ENCODE data around the gene SMIM41. TPM values are rescaled to one million over a fixed set of nuclear protein-coding genes. Genes with fewer than 3 reads are reported as not detected.

The SMIM41 gene
- total RNA-seq, 1 experiment from 2014 or later, result not detected

GRCh38 chr12:52037248-52037861, 42.1 kb upstream of the SMIM41 start:
- H3K4me3 ChIP-seq (ENCODE audit: low read depth in 2 of 2, low read length in 2 of 2), result peak overlapping the region; percentile 44 to 47
- no peak for ATAC-seq
- no peak for TF ChIP-seq SIN3A (IDR thresholded peaks at IDR 0.05; ENCODE audit: borderline replicate concordance, insufficient read depth, low read depth, low read length)
- TF ChIP-seq POLR2AphosphoS5 (IDR thresholded peaks at IDR 0.05; ENCODE audit: low read depth, low read length), result no peak
- TF ChIP-seq CTCF (IDR thresholded peaks at IDR 0.05), result no peak
- TF ChIP-seq REST (IDR thresholded peaks at IDR 0.05; ENCODE audit: insufficient read depth in 1 of 2, low read depth in 2 of 2, low read length in 1 of 2), result no peak
- TF ChIP-seq TCF7L2 (IDR thresholded peaks at IDR 0.05; ENCODE audit: low read depth, low read length), result no peak
- BruUV-seq (replicated peaks), result no TSS peak
- ChIA-PET CTCF (interaction anchor here (0.7 kb wide), 1 partner anchor 12 kb away, joined by 3 read pairs; no protein-coding TSS in a partner anchor), POLR2A (interaction anchor here (0.6 kb wide), 2 partner anchors 33 to 210 kb away, joined by 3 to 10 read pairs; partner anchors contain the start of gene ATG101)
- H3K4me1 ChIP-seq (ENCODE audit: control insufficient read depth, insufficient read depth, low read length), result 0 out of 2 replicates have a peak, but pooled peaks cover 5% of the 10 kb centered on the region
- no peaks in the 10 kb centered on the region for H3K36me3 ChIP-seq (ENCODE audit: control insufficient read depth, insufficient read depth, low read length)
- in situ Hi-C loops (cut with HindIII; ENCODE audit: low pct_unique_long_range_greater_than_20kb, low sequenced_read_pairs), result no loop called here
- H3K9me3 ChIP-seq (ENCODE audit: control insufficient read depth, insufficient read depth, low read depth, low read length), result no peaks in the 10 kb centered on the region
- 0 out of 2 replicates have a peak, but pooled peaks cover 2% of the 10 kb centered on the region for H3K27me3 ChIP-seq (ENCODE audit: control insufficient read depth, insufficient read depth, low read length)
- DNase-seq (ENCODE audit: low read depth, low spot score), result no peak
- H3K27ac ChIP-seq (ENCODE audit: low read length), result no peak overlapping the region
- intact Hi-C loops (cut with micrococcal nuclease; ENCODE audit: unreplicated experiment), result no loop called here

GRCh38 chr12:52038447-52038846, 41.1 kb upstream of the SMIM41 start:
- no TSS peak for BruUV-seq (replicated peaks)
- Histone ChIP-seq H3K27me3 (ENCODE audit: control insufficient read depth, insufficient read depth, low read length) (0 out of 2 replicates have a peak, but pooled peaks cover 2% of the 10 kb centered on the region), H3K36me3 (ENCODE audit: control insufficient read depth, insufficient read depth, low read length) (no peaks in the 10 kb centered on the region), H3K4me1 (ENCODE audit: control insufficient read depth, insufficient read depth, low read length) (0 out of 2 replicates have a peak, but pooled peaks cover 5% of the 10 kb centered on the region), H3K4me3 (ENCODE audit: low read depth in 2 of 2, low read length in 2 of 2) (no peak overlapping the region), H3K27ac (ENCODE audit: low read length) (no peak overlapping the region), H3K9me3 (ENCODE audit: control insufficient read depth, insufficient read depth, low read depth, low read length) (no peaks in the 10 kb centered on the region)
- POLR2A ChIA-PET, result no interaction called here
- in situ Hi-C loops (cut with HindIII; ENCODE audit: low pct_unique_long_range_greater_than_20kb, low sequenced_read_pairs), result no loop called here
- TF ChIP-seq REST (IDR thresholded peaks at IDR 0.05; ENCODE audit: insufficient read depth in 1 of 2, low read depth in 2 of 2, low read length in 1 of 2), result no peak
- TF ChIP-seq SIN3A (IDR thresholded peaks at IDR 0.05; ENCODE audit: borderline replicate concordance, insufficient read depth, low read depth, low read length), result no peak
- no peak for TF ChIP-seq CTCF (IDR thresholded peaks at IDR 0.05)
- TF ChIP-seq POLR2AphosphoS5 (IDR thresholded peaks at IDR 0.05; ENCODE audit: low read depth, low read length), result no peak
- TF ChIP-seq TCF7L2 (IDR thresholded peaks at IDR 0.05; ENCODE audit: low read depth, low read length), result no peak
- CTCF ChIA-PET, result interaction anchor here (0.6 kb wide), 1 partner anchor 857 kb away, joined by 3 read pairs; no protein-coding TSS in a partner anchor
- intact Hi-C loops (cut with micrococcal nuclease; ENCODE audit: unreplicated experiment), result no loop called here
- DNase-seq (ENCODE audit: low read depth, low spot score) (no peak), ATAC-seq (no peak)

All from Panc1 (cell line).